Urinary bladder (tissue), 4 donors: ENCODE results near the gene CFAP97. TPM values are rescaled to one million over a fixed set of nuclear protein-coding genes. Genes with fewer than 3 reads are reported as not detected.

Source experiments
- DNase-seq: peaks from one replicate; pipeline ENCODE4 v3.0.0-alpha.2; 2015; ENCODE audit errors: extremely low spot score
- H3K27ac ChIP-seq: one replicate; pipeline ENCODE4 v1.5.1; 2013; ENCODE audit warnings: low read depth, mild to moderate bottlenecking, moderate library complexity
- H3K36me3 ChIP-seq: one replicate; pipeline ENCODE4 v1.6.1; 2013; ENCODE audit warnings: mild to moderate bottlenecking, moderate library complexity; ENCODE audit not compliant: insufficient read depth
- H3K4me1 ChIP-seq: one replicate; pipeline ENCODE4 v1.6.1; 2013; ENCODE audit warnings: mild to moderate bottlenecking, moderate library complexity; ENCODE audit not compliant: insufficient read depth
- H3K4me3 ChIP-seq: one replicate; pipeline ENCODE4 v1.5.1; 2013; ENCODE audit warnings: low read depth, low read length
- WGBS: extraction: QIAGEN DNeasy Blood & Tissue Kit; methylation state at CpG from one replicate; pipeline ENCODE4 v1.1.7; 2013; 5-methylcytosine and 5-hydroxymethylcytosine counted together
- polyA plus RNA-seq: library from polyadenylated mRNA; stranded (reverse); fragments of 200-250 nt; gene quantifications from one replicate; pipeline ENCODE4 v1.2.3, GENCODE V29; 2013
- total RNA-seq: library from RNA; depleted of rRNA; stranded (reverse); fragments of >200 nt; gene quantifications from one replicate; pipeline ENCODE4 v1.2.3, GENCODE V29; 2014
- donor health status: healthy with polysubstance abuse.
- donor health status: healthy.

Gene CFAP97
- total and polyA plus RNA-seq, 2 donors, result 19.0 to 59.8 TPM

DNA sequence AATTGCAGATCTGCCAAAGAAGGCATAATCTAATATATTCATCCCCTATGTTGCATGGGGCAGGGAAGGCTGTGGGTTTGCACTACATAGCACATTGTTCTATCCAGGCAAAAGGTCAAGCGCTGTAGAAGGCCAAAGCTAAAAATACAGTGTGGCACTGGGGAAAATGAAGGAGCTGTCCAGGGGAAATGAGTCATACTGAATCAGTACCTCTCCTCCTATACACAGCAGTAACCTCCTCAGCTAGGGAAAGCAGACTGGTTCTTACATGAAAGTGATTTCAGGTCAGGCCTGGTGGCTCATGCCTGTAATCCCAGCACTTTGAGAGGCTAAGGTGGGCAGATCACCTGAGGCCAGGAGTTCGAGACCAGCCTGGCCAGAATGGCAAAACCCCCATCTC is 91.7 kb downstream of the CFAP97 start:
- Histone ChIP-seq H3K27ac (no peak overlapping the region), H3K4me3 (no peak overlapping the region), H3K4me1 (no peaks in the 10 kb centered on the region), H3K36me3 (no peaks in the 10 kb centered on the region)
- 69% methylated on average over 2 of the region's 2 CpGs for WGBS
- DNase-seq, result no peak

DNA sequence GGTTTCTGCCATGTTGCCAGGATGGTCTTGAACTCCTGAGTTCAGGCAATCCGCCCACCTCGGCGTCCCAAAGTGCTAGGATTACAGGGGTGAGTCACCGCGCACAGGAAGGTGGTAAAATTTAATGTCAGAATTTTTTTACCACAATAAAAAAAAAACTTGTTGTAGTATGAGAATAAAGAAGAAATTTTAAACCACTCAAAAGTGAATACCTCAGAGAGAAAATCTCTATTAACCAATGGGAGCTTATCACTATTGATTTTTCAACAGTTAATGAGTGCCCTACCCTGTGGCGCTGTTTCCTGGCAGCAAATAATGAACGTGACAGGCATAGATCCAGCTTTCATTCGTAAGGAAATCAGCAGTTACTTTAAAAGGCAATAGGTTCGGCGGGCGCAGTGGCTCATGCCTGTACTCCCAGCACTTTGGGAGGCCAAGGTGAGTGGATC is 93.4 kb downstream of the CFAP97 start:
- 75% methylated on average over 11 of the region's 11 CpGs for WGBS
- DNase-seq, result no peak
- no peak overlapping the region for H3K27ac ChIP-seq
- H3K36me3 ChIP-seq, result no peaks in the 10 kb centered on the region
- H3K4me3 ChIP-seq, result no peak overlapping the region
- H3K4me1 ChIP-seq, result no peaks in the 10 kb centered on the region

DNA sequence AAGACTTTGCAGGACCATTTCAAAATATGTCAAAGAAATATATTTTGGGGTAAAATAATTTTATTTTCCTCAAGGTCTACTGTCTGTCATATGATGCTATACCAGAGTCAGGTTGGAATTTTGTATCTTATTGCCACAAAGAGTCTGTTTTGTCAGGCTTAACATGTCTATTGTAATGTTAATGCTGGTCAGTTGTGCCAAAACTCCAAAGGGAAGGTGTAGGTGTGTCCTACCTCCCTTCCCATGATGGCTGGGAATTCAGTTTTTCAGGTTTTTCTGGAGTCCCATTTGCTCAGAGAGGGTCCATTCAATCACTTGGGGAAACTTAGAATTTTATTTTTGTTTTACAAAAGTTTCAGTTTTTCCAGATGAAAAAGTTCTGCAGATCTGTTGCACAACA is 94.1 kb downstream of the CFAP97 start:
- Histone ChIP-seq H3K27ac (no peak overlapping the region), H3K4me1 (no peaks in the 10 kb centered on the region), H3K36me3 (no peaks in the 10 kb centered on the region), H3K4me3 (no peak overlapping the region)
- no peak for DNase-seq

Other genes with a start within 250 kb of the CFAP97 start
- not detected for gene HELT, start 185.5 kb downstream of the CFAP97 start, total RNA-seq
- not detected for gene HELT, start 185.5 kb downstream of the CFAP97 start, polyA plus RNA-seq
- 12.8 TPM for gene SLC25A4, start 60.7 kb downstream of the CFAP97 start, total RNA-seq
- 77.3 TPM for gene SLC25A4, start 60.7 kb downstream of the CFAP97 start, polyA plus RNA-seq
- 32.7 TPM for gene SNX25, start 5.6 kb upstream of the CFAP97 start, total RNA-seq
- 9.9 TPM for gene SNX25, start 5.6 kb upstream of the CFAP97 start, polyA plus RNA-seq
- gene LRP2BP, start 191.9 kb upstream of the CFAP97 start, total RNA-seq, result 5.4 TPM
- gene LRP2BP, start 191.9 kb upstream of the CFAP97 start, polyA plus RNA-seq, result 0.41 TPM
- 27.3 TPM for gene ANKRD37, start 192.8 kb upstream of the CFAP97 start, total RNA-seq
- gene ANKRD37, start 192.8 kb upstream of the CFAP97 start, polyA plus RNA-seq, result 19.9 TPM
- 77.2 TPM for gene UFSP2, start 222.0 kb upstream of the CFAP97 start, total RNA-seq
- gene UFSP2, start 222.0 kb upstream of the CFAP97 start, polyA plus RNA-seq, result 36.4 TPM